ENCODE data around the gene ATP1A1. TPM values are rescaled to one million over a fixed set of nuclear protein-coding genes. Genes with fewer than 3 reads are reported as not detected.

Gene ATP1A1
- total and polyA plus RNA-seq, 4 donors = 68.6 to 128 (median 82.6) TPM

- TF ChIP-seq EGR1 (IDR thresholded peaks at IDR 0.05; ENCODE audit: low read depth in 2 of 2) (no peak), FOXA1 (IDR thresholded peaks at IDR 0.05) (no peak), JUND (IDR thresholded peaks at IDR 0.05) (no peak), SP1 (IDR thresholded peaks at IDR 0.05) (no peak), NR2F2 (IDR thresholded peaks at IDR 0.05) (no peak), REST (IDR thresholded peaks at IDR 0.05) (no peak), HNF4G (IDR thresholded peaks at IDR 0.05) (no peak), TAF1 (conservative IDR thresholded peaks at IDR 0.05) (no peak)
- WGBS = 88% methylated on average over 5 of the region's 5 CpGs
- Histone ChIP-seq H3K4me3 (ENCODE audit: low read depth in 1 of 3, low read length in 3 of 3) (no peak overlapping the region), H3K27me3 (ENCODE audit: control insufficient read depth in 4 of 4, insufficient read depth in 4 of 4, low read length in 3 of 4) (no peaks in the 10 kb centered on the region), H3K9ac (ENCODE audit: low read depth in 1 of 2, low read length in 2 of 2) (no peak overlapping the region), H3K27ac (ENCODE audit: low read depth in 1 of 2, low read length in 2 of 2) (no peak overlapping the region), H3K4me1 (ENCODE audit: control insufficient read depth in 4 of 4, insufficient read depth in 4 of 4, low read length in 3 of 4) (peaks cover 0 to 9% (median 7%) of the 10 kb centered on the region in 4 donors), H3K36me3 (ENCODE audit: control insufficient read depth in 4 of 4, insufficient read depth in 3 of 4, low read depth in 1 of 4, low read length in 3 of 4) (no peaks in the 10 kb centered on the region), H3K9me3 (ENCODE audit: control insufficient read depth in 4 of 4, low read length in 3 of 4) (no peaks in the 10 kb centered on the region)
- no peak for DNase-seq (ENCODE audit: low spot score)
These were observed 7.2 kb upstream of the ATP1A1 start for GRCh38 chr1:116365857-116366256.

- DNase-seq (ENCODE audit: low spot score) = no peak
- H3K36me3 ChIP-seq (ENCODE audit: control insufficient read depth in 4 of 4, insufficient read depth in 3 of 4, low read depth in 1 of 4, low read length in 3 of 4) = no peaks in the 10 kb centered on the region
- 93% methylated on average over 3 of the region's 3 CpGs for WGBS
- H3K4me1 ChIP-seq (ENCODE audit: control insufficient read depth in 4 of 4, insufficient read depth in 4 of 4, low read length in 3 of 4) = peaks cover 0 to 3% (median under 1%) of the 10 kb centered on the region in 4 donors
- no peak overlapping the region for H3K4me3 ChIP-seq (ENCODE audit: low read depth in 1 of 3, low read length in 3 of 3)
- H3K9me3 ChIP-seq (ENCODE audit: control insufficient read depth in 4 of 4, low read length in 3 of 4) = no peaks in the 10 kb centered on the region
- H3K27me3 ChIP-seq (ENCODE audit: control insufficient read depth in 4 of 4, insufficient read depth in 4 of 4, low read length in 3 of 4) = no peaks in the 10 kb centered on the region
- TF ChIP-seq FOXA1 (IDR thresholded peaks at IDR 0.05) (no peak), JUND (IDR thresholded peaks at IDR 0.05) (no peak)
- no peak overlapping the region for H3K9ac ChIP-seq (ENCODE audit: low read depth in 1 of 2, low read length in 2 of 2)
- no peak overlapping the region for H3K27ac ChIP-seq (ENCODE audit: low read depth in 1 of 2, low read length in 2 of 2)
These were observed 5.6 kb upstream of the ATP1A1 start for GRCh38 chr1:116367256-116367945.

- H3K9me3 ChIP-seq (ENCODE audit: control insufficient read depth in 4 of 4, low read length in 3 of 4) = no peaks in the 10 kb centered on the region
- no peak overlapping the region for H3K4me3 ChIP-seq (ENCODE audit: low read depth in 1 of 3, low read length in 3 of 3)
- no peaks in the 10 kb centered on the region for H3K27me3 ChIP-seq (ENCODE audit: control insufficient read depth in 4 of 4, insufficient read depth in 4 of 4, low read length in 3 of 4)
- peaks cover 0 to 7% (median under 1%) of the 10 kb centered on the region in 4 donors for H3K4me1 ChIP-seq (ENCODE audit: control insufficient read depth in 4 of 4, insufficient read depth in 4 of 4, low read length in 3 of 4)
- H3K36me3 ChIP-seq (ENCODE audit: control insufficient read depth in 4 of 4, insufficient read depth in 3 of 4, low read depth in 1 of 4, low read length in 3 of 4) = no peaks in the 10 kb centered on the region
- no peak for TF ChIP-seq HNF4A (conservative IDR thresholded peaks at IDR 0.05)
- TF ChIP-seq TAF1 (conservative IDR thresholded peaks at IDR 0.05) = no peak
- 85% methylated on average over 2 of the region's 2 CpGs for WGBS
- DNase-seq (ENCODE audit: low spot score) = no peak
- H3K9ac ChIP-seq (ENCODE audit: low read depth in 1 of 2, low read length in 2 of 2) = no peak overlapping the region
- no peak overlapping the region for H3K27ac ChIP-seq (ENCODE audit: low read depth in 1 of 2, low read length in 2 of 2)
These were observed 4.8 kb upstream of the ATP1A1 start for GRCh38 chr1:116368241-116368640.

- no peak for TF ChIP-seq GABPA (IDR thresholded peaks at IDR 0.05 in 1 of 2, conservative IDR thresholded peaks at IDR 0.05 in 1 of 2)
- no peak for TF ChIP-seq ZBTB33 (IDR thresholded peaks at IDR 0.05)
- no peak overlapping the region for H3K27ac ChIP-seq (ENCODE audit: low read depth in 1 of 2, low read length in 2 of 2)
- H3K4me1 ChIP-seq (ENCODE audit: control insufficient read depth in 4 of 4, insufficient read depth in 4 of 4, low read length in 3 of 4) = peaks cover 1 to 20% (median 12%) of the 10 kb centered on the region in 4 donors
- H3K27me3 ChIP-seq (ENCODE audit: control insufficient read depth in 4 of 4, insufficient read depth in 4 of 4, low read length in 3 of 4) = no peaks in the 10 kb centered on the region
- H3K9me3 ChIP-seq (ENCODE audit: control insufficient read depth in 4 of 4, low read length in 3 of 4) = no peaks in the 10 kb centered on the region
- WGBS = 54% methylated on average over 2 of the region's 2 CpGs
- H3K9ac ChIP-seq (ENCODE audit: low read depth in 1 of 2, low read length in 2 of 2) = no peak overlapping the region
- no peak overlapping the region for H3K4me3 ChIP-seq (ENCODE audit: low read depth in 1 of 3, low read length in 3 of 3)
- H3K36me3 ChIP-seq (ENCODE audit: control insufficient read depth in 4 of 4, insufficient read depth in 3 of 4, low read depth in 1 of 4, low read length in 3 of 4) = no peaks in the 10 kb centered on the region
- DNase-seq (ENCODE audit: low spot score) = no peak
These were observed 2.9 kb upstream of the ATP1A1 start for GRCh38 chr1:116370181-116370580.
